GM12878 (cell line): ENCODE measurements around the gene CPNE9. TPM values are rescaled to one million over a fixed set of nuclear protein-coding genes. Genes with fewer than 3 reads are reported as not detected.

Experiments
- ATAC-seq: fragments of 200-7000 bp; cut with Tn5 transposase; 3 replicates; pipeline ENCODE4 v1.9.1; 2020; ENCODE audit warnings: mild to moderate bottlenecking, moderate library complexity
- BruUV-seq: library from RNA; stranded (reverse); fragments of 400-500 nt; replicated peaks from 2 replicates; lab custom pipeline; 2021; lab: Mats Ljungman, UMichigan
- CTCF ChIA-PET: fragments of 300-600 bp; sonication (Branson Sonifier 250); formaldehyde crosslinking; extraction: SDS; loops from one replicate; lab custom pipeline; 2021; ENCODE audit warnings: inconsistent platforms; lab: Yijun Ruan, JAX
- POLR2A ChIA-PET: fragments of 350-600 bp; formaldehyde crosslinking; extraction: SDS; loops from one replicate; lab custom pipeline; 2021; ENCODE audit warnings: inconsistent platforms; lab: Charles Lee
- RAD21 ChIA-PET: fragments of 300-600 bp; sonication (Branson Sonifier 250); formaldehyde crosslinking; loops from one replicate; lab custom pipeline; 2023; ENCODE audit warnings: antibody characterized with exemption; ENCODE audit not compliant: unreplicated experiment; lab: Charles Lee
- SMC1A ChIA-PET: fragments of 300-600 bp; sonication (Branson Sonifier 250); formaldehyde crosslinking; loops from one replicate; lab custom pipeline; 2023; ENCODE audit not compliant: unreplicated experiment, uncharacterized antibody; lab: Charles Lee
- DNase-seq: peaks from one replicate; pipeline ENCODE4 v3.0.0-alpha.2; 2011; ENCODE audit warnings: low read depth, low spot score
- FAIRE-seq: peaks from 3 replicates; lab custom pipeline; 2011; peaks lifted over from hg19 to GRCh38; lab: Jason Lieb, UNC
- H2AFZ ChIP-seq: 2 replicates; pipeline ENCODE4 v1.6.0; 2011; ENCODE audit warnings: low read depth, low read length, control low read depth; ENCODE audit not compliant: control insufficient read depth
- H3K27ac ChIP-seq: 2 replicates; pipeline ENCODE4 v1.5.1; 2011; ENCODE audit warnings: control low read depth; ENCODE audit not compliant: control insufficient read depth, insufficient read depth
- H3K27me3 ChIP-seq, 2 experiments: replicated peaks in 1 of 2; 2 replicates each; pipeline versions ENCODE4 v1.6.0 to v1.6.1; 2011; ENCODE audit warnings: low read length in 1 of 2; ENCODE audit not compliant: control insufficient read depth in 2 of 2, insufficient read depth in 2 of 2
- H3K36me3 ChIP-seq, 2 experiments: 2 replicates each; pipeline ENCODE4 v1.5.1; 2011; ENCODE audit warnings: low read length in 1 of 2; ENCODE audit not compliant: control insufficient read depth in 2 of 2, insufficient read depth in 2 of 2
- H3K4me1 ChIP-seq: 2 replicates; pipeline ENCODE4 v1.6.1; 2011; ENCODE audit warnings: mild to moderate bottlenecking, low read length, moderate library complexity, mixed read lengths; ENCODE audit not compliant: control insufficient read depth, insufficient read depth
- H3K4me2 ChIP-seq: 2 replicates; pipeline ENCODE4 v1.6.0; 2011; ENCODE audit warnings: control low read depth; ENCODE audit not compliant: control insufficient read depth, insufficient read depth
- H3K4me3 ChIP-seq: fragments of 200-600 bp; sonication (generic); 2 replicates; pipeline ENCODE4 v1.5.1; 2016
- H3K79me2 ChIP-seq: 2 replicates; pipeline ENCODE4 v1.6.0; 2011; ENCODE audit warnings: low read length; ENCODE audit not compliant: control insufficient read depth, insufficient read depth
- H3K9ac ChIP-seq: 2 replicates; pipeline ENCODE4 v1.8.0; 2011; ENCODE audit warnings: low read length, control low read depth, mixed read lengths; ENCODE audit not compliant: control insufficient read depth, insufficient read depth
- H3K9me3 ChIP-seq: replicated peaks from 3 replicates; pipeline ENCODE4 v1.5.1; 2011; ENCODE audit warnings: mild to moderate bottlenecking, low read length; ENCODE audit not compliant: control insufficient read depth, insufficient read depth
- H4K20me1 ChIP-seq: 2 replicates; pipeline ENCODE4 v1.6.0; 2011; ENCODE audit not compliant: control insufficient read depth, insufficient read depth
- ATF7 ChIP-seq: fragments of 450-650 bp; IDR thresholded peaks from 2 replicates; pipeline ENCODE4 v1.6.1; 2016; ENCODE audit warnings: low read depth, mild to moderate bottlenecking
- BMI1 ChIP-seq: fragments of 450-650 bp; IDR thresholded peaks from 2 replicates; pipeline ENCODE4 v1.6.1; 2016; ENCODE audit warnings: mild to moderate bottlenecking, moderate library complexity, borderline replicate concordance
- CEBPZ ChIP-seq: fragments of 150-350 bp; IDR thresholded peaks from 2 replicates; pipeline ENCODE4 v1.6.1; 2016; ENCODE audit warnings: low read depth, low read length
- CHD4 ChIP-seq: fragments of 200-600 bp; sonication (generic); IDR thresholded peaks from 2 replicates; pipeline ENCODE4 v1.6.1; 2016; ENCODE audit warnings: mild to moderate bottlenecking
- CREB1 ChIP-seq: IDR thresholded peaks from 2 replicates; pipeline ENCODE4 v1.6.1; 2012; ENCODE audit warnings: low read depth, mild to moderate bottlenecking, inconsistent platforms
- EGR1 ChIP-seq, 2 experiments: IDR thresholded peaks; 1 replicate in 1 of 2; 2 replicates in 1 of 2; pipeline ENCODE4 v1.6.1; 2011 to 2012; ENCODE audit warnings: low read depth in 2 of 2, low read length in 2 of 2, borderline replicate concordance in 1 of 2, mild to moderate bottlenecking in 1 of 2, moderate library complexity in 1 of 2
- NFXL1 ChIP-seq: fragments of 450-650 bp; IDR thresholded peaks from 2 replicates; pipeline ENCODE4 v1.6.1; 2017; ENCODE audit warnings: antibody characterized with exemption, mild to moderate bottlenecking, borderline replicate concordance
- NKRF ChIP-seq: fragments of 450-650 bp; conservative IDR thresholded peaks from 2 replicates; pipeline ENCODE4 v1.6.1; 2017; ENCODE audit warnings: mild to moderate bottlenecking, moderate library complexity
- PRDM15 ChIP-seq: fragments of 450-650 bp; formaldehyde crosslinking; IDR thresholded peaks from 2 replicates; pipeline ENCODE4 v1.4.0; 2020; ENCODE audit warnings: mild to moderate bottlenecking, moderate library complexity
- SREBF1 ChIP-seq: IDR thresholded peaks from 2 replicates; pipeline ENCODE4 v1.6.1; 2012; ENCODE audit warnings: mild to moderate bottlenecking, low read length
- TAF1 ChIP-seq: IDR thresholded peaks from 2 replicates; pipeline ENCODE4 v1.6.1; 2011; ENCODE audit warnings: mild to moderate bottlenecking, low read depth, low read length, borderline replicate concordance
- USF2 ChIP-seq: IDR thresholded peaks from 2 replicates; pipeline ENCODE4 v1.6.1; 2011; ENCODE audit warnings: low read depth, low read length, improper control_type of control experiment, borderline replicate concordance
- in situ Hi-C: fragments of 300-500 bp; cut with MboI; formaldehyde crosslinking; loops from 9 replicates; pipeline ENCODE4 v1.14.3; 2018; ENCODE audit warnings: mixed read lengths
- intact Hi-C: fragments of 100-400 bp; cut with micrococcal nuclease; formaldehyde crosslinking; loops from one replicate; pipeline ENCODE4 v1.14.2; 2022; ENCODE audit not compliant: unreplicated experiment
- polyA plus RNA-seq, 11 experiments: library from polyadenylated mRNA; depleted of rRNA in 4 of 11; unstranded in 6 of 11; stranded (reverse) in 5 of 11; fragments of >200 nt; fragmentation: Nextera tagmentation in 4 of 11; fragmentation: Illumina TruSeq in 1 of 11; extraction: Ambion mirVana in 4 of 11; extraction: Trizol in 1 of 11; gene quantifications; 1 replicate in 1 of 11; 2 replicates in 10 of 11; pipeline versions ENCODE4 v1.2.1 to v1.2.3, GENCODE V29; 2011 to 2016; ENCODE audit warnings: inconsistent platforms in 2 of 11, missing spikeins in 2 of 11, low read depth in 1 of 11
- total RNA-seq, 4 experiments: library from RNA; depleted of rRNA in 3 of 4; stranded (reverse); fragments of >200 nt in 3 of 4; fragmentation: Illumina TruSeq in 1 of 4; extraction: Trizol in 1 of 4; gene quantifications; 2 replicates each; pipeline versions ENCODE4 v1.2.1 to v1.2.3, GENCODE V29; 2013 to 2021
- TF ChIP-seq, protein P1 (sequence below): fragments of 450-650 bp; IDR thresholded peaks from 2 replicates; pipeline ENCODE4 v1.6.1; 2017; ENCODE audit warnings: mild to moderate bottlenecking

The CPNE9 gene
- total and polyA plus RNA-seq, 10 of the 15 experiments (the other 5 are each of a cell fraction or from before 2014, with no cell fraction given), result 0.02 to 0.12 (median 0.05) TPM; not detected in 7

DNA sequence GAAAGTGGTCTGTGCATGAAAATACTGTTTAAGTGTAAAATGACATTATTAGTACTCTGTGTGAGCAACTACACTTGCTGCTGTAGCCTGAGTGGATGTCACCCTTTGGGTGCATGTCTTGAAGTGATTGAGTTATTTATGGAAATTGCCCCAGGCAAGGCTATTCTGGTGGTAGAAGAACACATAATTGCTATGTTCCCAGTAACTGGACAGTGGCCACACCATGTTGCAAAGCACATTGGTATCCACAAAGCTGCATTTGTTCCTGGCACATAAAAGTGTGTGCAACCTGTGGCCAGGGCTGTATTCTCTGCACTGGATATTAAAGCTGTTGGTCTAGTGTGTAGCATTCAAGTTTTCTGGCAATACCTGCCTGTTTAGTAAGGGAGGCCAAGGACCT, 30.6 kb upstream of the CPNE9 start:
- intact Hi-C loops, result no loop called here
- no peak overlapping the region for H3K27ac ChIP-seq
- no peaks in the 10 kb centered on the region; the same call in 1 of the 2 replicates for H4K20me1 ChIP-seq
- ChIA-PET RAD21 (no interaction called here), POLR2A (no interaction called here), SMC1A (interaction anchor here (1.6 kb wide), 1 partner anchor 207 kb away, joined by 3 read pairs; no protein-coding TSS in a partner anchor), CTCF (no interaction called here)
- ATAC-seq (no peak), FAIRE-seq (no peak), DNase-seq (no peak)
- no peaks in the 10 kb centered on the region for H3K27me3 ChIP-seq
- H3K4me1 ChIP-seq, result no peaks in the 10 kb centered on the region
- peaks cover 39 to 63% of the 10 kb centered on the region in 2 experiments for H3K36me3 ChIP-seq
- no peaks in the 10 kb centered on the region for H3K9me3 ChIP-seq
- BruUV-seq, result no TSS peak
- H3K9ac ChIP-seq, result no peak overlapping the region
- H2AFZ ChIP-seq, result no peak overlapping the region
- no peaks in the 10 kb centered on the region for H3K79me2 ChIP-seq
- no peak overlapping the region for H3K4me2 ChIP-seq
- in situ Hi-C loops, result no loop called here
- no peak overlapping the region for H3K4me3 ChIP-seq
- no peak for TF ChIP-seq BMI1
- no peak for TF ChIP-seq PRDM15 (CRISPR knock-in tag)
- TF ChIP-seq, protein P1, sequence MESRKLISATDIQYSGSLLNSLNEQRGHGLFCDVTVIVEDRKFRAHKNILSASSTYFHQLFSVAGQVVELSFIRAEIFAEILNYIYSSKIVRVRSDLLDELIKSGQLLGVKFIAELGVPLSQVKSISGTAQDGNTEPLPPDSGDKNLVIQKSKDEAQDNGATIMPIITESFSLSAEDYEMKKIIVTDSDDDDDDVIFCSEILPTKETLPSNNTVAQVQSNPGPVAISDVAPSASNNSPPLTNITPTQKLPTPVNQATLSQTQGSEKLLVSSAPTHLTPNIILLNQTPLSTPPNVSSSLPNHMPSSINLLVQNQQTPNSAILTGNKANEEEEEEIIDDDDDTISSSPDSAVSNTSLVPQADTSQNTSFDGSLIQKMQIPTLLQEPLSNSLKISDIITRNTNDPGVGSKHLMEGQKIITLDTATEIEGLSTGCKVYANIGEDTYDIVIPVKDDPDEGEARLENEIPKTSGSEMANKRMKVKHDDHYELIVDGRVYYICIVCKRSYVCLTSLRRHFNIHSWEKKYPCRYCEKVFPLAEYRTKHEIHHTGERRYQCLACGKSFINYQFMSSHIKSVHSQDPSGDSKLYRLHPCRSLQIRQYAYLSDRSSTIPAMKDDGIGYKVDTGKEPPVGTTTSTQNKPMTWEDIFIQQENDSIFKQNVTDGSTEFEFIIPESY, result no peak
- no peak for TF ChIP-seq ATF7
- TF ChIP-seq CREB1, result no peak
- TF ChIP-seq CEBPZ, result no peak
- no peak for TF ChIP-seq CHD4
- no peak for TF ChIP-seq SREBF1
- no peak for TF ChIP-seq EGR1 (IDR thresholded peaks at IDR 0.05; ENCODE audit: borderline replicate concordance in 1 of 2, low read depth in 2 of 2, low read length in 2 of 2)
- no peak for TF ChIP-seq USF2
- no peak for TF ChIP-seq NFXL1
- TF ChIP-seq TAF1, result no peak
- TF ChIP-seq NKRF, result no peak
